Breast epithelium (tissue), 4 donors: ENCODE measurements around the gene INPP5J. TPM values are rescaled to one million over a fixed set of nuclear protein-coding genes. Genes with fewer than 3 reads are reported as not detected.

ENCODE experiments used
- DNase-seq, 2 donors: peaks; one replicate each; pipeline ENCODE4 v3.0.0-alpha.2; 2019; ENCODE audit warnings: low spot score in 2 of 2
- H3K27ac ChIP-seq, 2 donors: fragments of 200-600 bp; sonication (generic) in 1 of 2; one replicate each; pipeline ENCODE4 v1.5.1; 2016 to 2019; ENCODE audit warnings: mild to moderate bottlenecking in 1 of 2
- H3K27me3 ChIP-seq, 2 donors: fragments of 200-600 bp; sonication (generic) in 1 of 2; one replicate each; pipeline versions ENCODE4 v1.5.1 to v1.6.0; 2017 to 2019; ENCODE audit warnings: control low read depth in 1 of 2, mild to moderate bottlenecking in 1 of 2
- H3K36me3 ChIP-seq: fragments of 200-600 bp; one replicate; pipeline ENCODE4 v1.5.1; 2019
- H3K4me1 ChIP-seq, 2 donors: fragments of 200-600 bp; sonication (generic); one replicate each; pipeline ENCODE4 v1.5.1; 2016 to 2019; ENCODE audit warnings: control low read depth in 1 of 2
- H3K4me3 ChIP-seq, 3 donors: fragments of 200-600 bp; sonication (generic); 1 replicate in 2 of 3; 2 replicates in 1 of 3; pipeline ENCODE4 v1.5.1; 2016 to 2019; ENCODE audit warnings: mild to moderate bottlenecking in 3 of 3, moderate library complexity in 2 of 3
- H3K9me3 ChIP-seq, 2 donors: fragments of 200-600 bp; sonication (generic) in 1 of 2; one replicate each; pipeline ENCODE4 v1.5.1; 2016 to 2019; ENCODE audit warnings: control low read depth in 1 of 2
- CTCF ChIP-seq, 3 donors: fragments of 450-650 bp; IDR thresholded peaks; one replicate each; pipeline ENCODE4 v1.5.1; 2016 to 2017; ENCODE audit warnings: antibody characterized with exemption in 3 of 3, mild to moderate bottlenecking in 3 of 3, moderate library complexity in 3 of 3
- POLR2A ChIP-seq: fragments of 450-650 bp; IDR thresholded peaks from one replicate; pipeline ENCODE4 v1.6.1; 2016; ENCODE audit warnings: antibody characterized with exemption, mild to moderate bottlenecking, moderate library complexity
- POLR2AphosphoS5 ChIP-seq, 3 donors: sonication (generic); formaldehyde crosslinking; IDR thresholded peaks; one replicate each; pipeline ENCODE4 v1.6.1; 2017; ENCODE audit warnings: antibody characterized with exemption in 3 of 3
- intact Hi-C: fragments of 100-400 bp; cut with DNase I; formaldehyde crosslinking; loops from one replicate; pipeline ENCODE4 v1.15.1; 2023; ENCODE audit warnings: low total_unique reads
- total RNA-seq, 3 donors: library from RNA; depleted of rRNA; stranded (reverse); fragments of >200 nt; gene quantifications; one replicate each; pipeline ENCODE4 v1.1.0, GENCODE V29; 2016

The INPP5J gene
- total RNA-seq, 3 donors from 2014 or later = 7.5 to 15.2 TPM; not detected in 1

- TF ChIP-seq POLR2AphosphoS5 (IDR thresholded peaks at IDR 0.05) (peak in 1 of 3 donors; percentile 24), CTCF (IDR thresholded peaks at IDR 0.05) (peak in 1 of 3 donors; percentile 46), POLR2A (no peak)
- H3K36me3 ChIP-seq = no peaks in the 10 kb centered on the region
- H3K27me3 ChIP-seq = no peaks in the 10 kb centered on the region
- peak in 1 of 2 donors; percentile 71 for DNase-seq
- intact Hi-C loops = no loop called here
- peaks cover 0 to 29% of the 10 kb centered on the region in 2 donors for H3K4me1 ChIP-seq
- H3K27ac ChIP-seq = peak overlapping the region; percentile 94 to 97
- H3K9me3 ChIP-seq = no peaks in the 10 kb centered on the region
- peak overlapping the region; percentile 69 to 85 (median 71) for H3K4me3 ChIP-seq
Measured at GRCh38 chr22:31082606-31083376, 40.0 kb upstream of the INPP5J start.

GRCh38 chr22:31083377-31083768 lies 39.4 kb upstream of the INPP5J start:
- no peaks in the 10 kb centered on the region for H3K9me3 ChIP-seq
- peak overlapping the region; percentile 94 to 97 for H3K27ac ChIP-seq
- H3K4me1 ChIP-seq = peaks cover 0 to 29% of the 10 kb centered on the region in 2 donors
- peak overlapping the region; percentile 69 to 85 (median 71) for H3K4me3 ChIP-seq
- H3K27me3 ChIP-seq = no peaks in the 10 kb centered on the region
- DNase-seq = no peak
- peaks cover 3% of the 10 kb centered on the region for H3K36me3 ChIP-seq
- TF ChIP-seq POLR2AphosphoS5 (IDR thresholded peaks at IDR 0.05) (no peak), CTCF (IDR thresholded peaks at IDR 0.05) (no peak), POLR2A (no peak)
- intact Hi-C loops = no loop called here

DNA sequence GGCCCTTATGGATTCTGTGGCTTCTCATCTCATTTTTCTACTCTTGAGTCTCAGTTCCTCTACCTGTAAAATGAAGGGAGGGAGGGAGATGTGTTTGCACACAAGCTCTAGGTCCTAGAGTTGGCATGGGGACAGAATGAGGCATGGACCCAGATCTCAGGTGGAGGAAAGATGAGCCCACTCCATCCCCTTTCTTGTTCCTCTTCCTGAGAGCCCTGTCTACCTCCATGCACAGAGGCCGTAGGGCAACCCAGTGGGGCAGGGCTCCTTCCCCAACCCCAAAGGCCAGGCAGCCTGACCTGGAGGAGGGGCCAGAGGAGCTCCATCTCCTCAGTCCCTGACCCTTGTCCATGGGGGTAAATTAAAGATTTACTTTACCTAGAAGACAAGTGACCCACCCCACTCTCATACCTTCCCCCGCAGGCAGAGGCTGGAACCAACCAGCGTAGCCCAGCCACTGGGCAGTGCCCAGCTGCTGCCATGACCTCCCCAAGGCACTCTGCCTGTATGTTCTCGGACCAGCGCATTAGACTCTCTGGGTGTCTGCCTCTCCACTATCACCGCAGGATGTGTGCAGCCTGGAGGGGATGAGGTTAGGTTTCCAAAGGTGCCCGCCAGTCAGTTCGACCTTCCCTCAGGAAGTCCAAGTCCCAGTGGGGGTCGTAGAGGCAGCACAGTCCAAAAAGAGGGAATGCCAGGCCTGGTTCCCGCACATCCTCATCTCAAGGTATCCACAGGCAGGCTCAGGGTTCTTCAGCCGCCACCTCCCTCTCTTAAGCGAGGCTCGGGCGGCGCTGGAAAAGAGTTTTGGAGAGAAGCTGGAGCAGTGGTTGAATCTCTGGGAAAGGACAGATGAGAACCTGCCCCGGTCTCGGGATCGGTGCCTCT lies 38.6 kb upstream of the INPP5J start:
- peak overlapping the region; percentile 58 to 85 (median 69) for H3K4me3 ChIP-seq
- no peaks in the 10 kb centered on the region for H3K9me3 ChIP-seq
- intact Hi-C loops = loop anchor here (2.0 kb wide), 1 partner anchor 137 kb away; no protein-coding TSS in a partner anchor
- H3K27me3 ChIP-seq = no peaks in the 10 kb centered on the region
- peak overlapping the region; percentile 94 to 97 for H3K27ac ChIP-seq
- no peak for TF ChIP-seq POLR2A
- no peak for TF ChIP-seq CTCF (IDR thresholded peaks at IDR 0.05)
- TF ChIP-seq POLR2AphosphoS5 (IDR thresholded peaks at IDR 0.05) = no peak
- H3K4me1 ChIP-seq = peaks cover 0 to 29% of the 10 kb centered on the region in 2 donors
- H3K36me3 ChIP-seq = peaks cover 4% of the 10 kb centered on the region
- DNase-seq = no peak

DNA sequence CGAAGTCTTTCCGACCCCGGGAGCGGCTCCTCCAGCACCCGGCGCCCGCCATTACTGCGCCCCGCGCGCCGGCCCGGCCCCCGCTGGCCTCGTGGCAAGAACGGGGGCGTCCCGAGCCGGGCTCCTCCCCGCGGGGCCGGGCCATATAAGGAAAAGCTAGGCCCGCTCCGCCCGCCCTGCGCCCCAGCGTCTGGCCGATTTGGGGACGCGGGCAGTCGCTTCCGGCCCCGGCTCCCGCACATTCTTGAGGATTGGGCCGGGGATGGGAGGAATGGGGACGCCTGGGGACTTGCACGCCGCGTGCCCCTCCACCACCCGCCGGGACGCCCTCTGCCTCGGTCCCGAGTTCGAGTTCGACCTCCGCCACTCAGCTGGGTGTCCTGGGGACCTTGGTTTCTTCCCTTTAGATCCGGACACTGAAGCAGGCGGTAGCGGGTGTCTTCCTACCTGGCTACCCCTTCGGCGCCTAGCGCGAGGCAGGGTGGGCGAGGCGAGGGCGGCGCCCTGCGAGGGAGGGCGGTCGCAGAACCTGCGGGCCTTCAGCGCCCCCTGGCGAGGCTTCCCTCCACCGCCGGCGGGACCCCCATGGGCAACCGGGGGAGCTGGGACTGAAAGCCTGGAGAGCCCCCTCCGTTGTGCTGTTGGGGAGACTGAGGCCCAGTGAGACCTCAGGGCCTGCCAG lies 37.8 kb upstream of the INPP5J start:
- H3K9me3 ChIP-seq = no peaks in the 10 kb centered on the region
- TF ChIP-seq POLR2A = peak; percentile 26
- peak; percentile 67 to 87 (median 81) for TF ChIP-seq CTCF (IDR thresholded peaks at IDR 0.05)
- TF ChIP-seq POLR2AphosphoS5 (IDR thresholded peaks at IDR 0.05) = peak; percentile 58 to 74 (median 67)
- H3K36me3 ChIP-seq = peaks cover 4% of the 10 kb centered on the region
- intact Hi-C loops = loop anchor here (2.0 kb wide), 1 partner anchor 138 kb away; no protein-coding TSS in a partner anchor
- peak overlapping the region; percentile 58 to 85 (median 69) for H3K4me3 ChIP-seq
- H3K4me1 ChIP-seq = peaks cover 0 to 29% of the 10 kb centered on the region in 2 donors
- DNase-seq = peak; percentile 90 to 91
- H3K27me3 ChIP-seq = no peaks in the 10 kb centered on the region
- H3K27ac ChIP-seq = peak overlapping the region; percentile 94 to 97
